ENCODE results near the gene FAM83G. TPM values are rescaled to one million over a fixed set of nuclear protein-coding genes. Genes with fewer than 3 reads are reported as not detected.

Gene FAM83G
- total RNA-seq, 4 donors from 2014 or later = 3.7 to 16.7 (median 11.8) TPM

DNA sequence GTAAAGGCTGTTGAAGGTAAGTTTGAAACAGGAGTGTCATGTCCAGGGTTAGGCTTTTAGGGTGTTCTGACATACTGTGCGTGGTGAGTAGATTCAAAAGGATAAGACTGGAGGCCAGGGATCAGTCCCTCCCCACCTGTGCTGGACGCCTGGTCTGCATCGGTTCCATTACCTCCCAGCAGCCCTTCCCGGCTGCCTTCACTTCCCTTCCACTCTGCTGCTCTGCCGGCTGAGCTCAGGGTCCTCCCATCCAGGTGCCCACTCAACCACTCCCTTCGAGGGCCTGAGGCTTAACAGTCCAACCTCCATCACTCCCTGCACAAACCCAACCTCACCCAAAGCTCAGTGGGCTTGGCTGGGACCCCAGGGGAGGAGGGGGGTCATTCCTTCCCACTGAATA lies 56.7 kb downstream of the FAM83G start:
- no peak for TF ChIP-seq POLR2A (IDR thresholded peaks at IDR 0.05; ENCODE audit: low read depth)
- TF ChIP-seq EP300 (IDR thresholded peaks at IDR 0.05) = no peak
- TF ChIP-seq, protein P1, sequence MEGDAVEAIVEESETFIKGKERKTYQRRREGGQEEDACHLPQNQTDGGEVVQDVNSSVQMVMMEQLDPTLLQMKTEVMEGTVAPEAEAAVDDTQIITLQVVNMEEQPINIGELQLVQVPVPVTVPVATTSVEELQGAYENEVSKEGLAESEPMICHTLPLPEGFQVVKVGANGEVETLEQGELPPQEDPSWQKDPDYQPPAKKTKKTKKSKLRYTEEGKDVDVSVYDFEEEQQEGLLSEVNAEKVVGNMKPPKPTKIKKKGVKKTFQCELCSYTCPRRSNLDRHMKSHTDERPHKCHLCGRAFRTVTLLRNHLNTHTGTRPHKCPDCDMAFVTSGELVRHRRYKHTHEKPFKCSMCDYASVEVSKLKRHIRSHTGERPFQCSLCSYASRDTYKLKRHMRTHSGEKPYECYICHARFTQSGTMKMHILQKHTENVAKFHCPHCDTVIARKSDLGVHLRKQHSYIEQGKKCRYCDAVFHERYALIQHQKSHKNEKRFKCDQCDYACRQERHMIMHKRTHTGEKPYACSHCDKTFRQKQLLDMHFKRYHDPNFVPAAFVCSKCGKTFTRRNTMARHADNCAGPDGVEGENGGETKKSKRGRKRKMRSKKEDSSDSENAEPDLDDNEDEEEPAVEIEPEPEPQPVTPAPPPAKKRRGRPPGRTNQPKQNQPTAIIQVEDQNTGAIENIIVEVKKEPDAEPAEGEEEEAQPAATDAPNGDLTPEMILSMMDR (IDR thresholded peaks at IDR 0.05) = no peak
- no peak for TF ChIP-seq POLR2AphosphoS5 (IDR thresholded peaks at IDR 0.05)
- intact Hi-C loops (cut with DNase I) = no loop called here
- Histone ChIP-seq H3K36me3 (no peaks in the 10 kb centered on the region), H3K27me3 (peaks cover 0 to 8% (median 3%) of the 10 kb centered on the region in 4 donors), H3K4me1 (peaks cover 0 to 3% (median 0%) of the 10 kb centered on the region in 4 donors), H3K27ac (replicated peaks in 1 of 4) (no peak overlapping the region), H3K4me3 (no peak overlapping the region), H3K9me3 (no peaks in the 10 kb centered on the region)
- no peak for DNase-seq (ENCODE audit: extremely low spot score)
- 90% methylated on average over 6 of the region's 6 CpGs for WGBS

DNA sequence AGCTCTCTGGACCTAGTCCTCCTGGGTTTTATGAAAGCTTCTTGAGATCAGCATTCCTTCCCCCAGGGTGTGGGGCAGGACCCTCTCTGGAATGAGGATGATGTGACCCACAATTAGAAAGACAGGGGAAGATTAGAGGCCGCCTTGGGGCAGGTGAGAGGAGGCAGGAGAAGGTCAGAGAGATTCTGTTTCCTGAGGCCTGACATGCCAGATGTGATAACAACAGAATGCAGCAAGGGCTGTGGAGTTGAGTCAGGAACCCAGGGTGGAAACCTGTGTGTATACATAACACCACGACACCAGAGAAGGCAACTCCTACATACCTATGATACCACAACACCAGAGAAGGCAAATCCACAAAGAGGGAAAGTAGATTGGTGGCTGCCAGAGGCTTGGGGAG lies 58.0 kb downstream of the FAM83G start:
- intact Hi-C loops (cut with DNase I) = no loop called here
- no peak for DNase-seq (ENCODE audit: extremely low spot score)
- H3K36me3 ChIP-seq = no peaks in the 10 kb centered on the region
- H3K4me1 ChIP-seq = peaks cover 0 to 3% (median 0%) of the 10 kb centered on the region in 4 donors
- TF ChIP-seq POLR2A (IDR thresholded peaks at IDR 0.05; ENCODE audit: low read depth) (no peak), POLR2AphosphoS5 (IDR thresholded peaks at IDR 0.05) (no peak), EP300 (IDR thresholded peaks at IDR 0.05) (no peak)
- TF ChIP-seq, protein P1 (IDR thresholded peaks at IDR 0.05) = no peak
- H3K27me3 ChIP-seq = peaks cover 0 to 8% (median 3%) of the 10 kb centered on the region in 4 donors
- no peak overlapping the region for H3K27ac ChIP-seq (replicated peaks in 1 of 4)
- 62% methylated on average over 2 of the region's 2 CpGs for WGBS
- no peaks in the 10 kb centered on the region for H3K9me3 ChIP-seq
- H3K4me3 ChIP-seq = no peak overlapping the region

DNA sequence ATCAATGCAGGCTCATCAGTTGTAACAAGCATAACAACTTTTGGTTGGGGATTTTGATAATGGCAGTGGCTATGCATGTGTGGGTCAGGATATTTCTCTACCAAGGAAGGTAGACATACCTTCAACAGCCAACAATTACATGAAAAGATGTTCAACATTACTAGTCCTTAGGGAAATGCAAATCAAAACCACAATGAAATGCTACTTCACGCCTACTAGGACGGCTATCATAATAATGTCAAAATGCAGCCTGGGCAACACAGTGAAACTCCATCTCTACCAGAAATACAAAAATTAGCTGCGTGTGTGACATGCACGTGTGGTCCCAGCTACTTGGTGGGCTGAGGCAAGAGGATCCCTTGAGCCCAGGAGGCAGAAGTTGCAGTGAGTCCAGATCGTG lies 59.9 kb downstream of the FAM83G start:
- Histone ChIP-seq H3K27me3 (peaks cover 0 to 8% (median 3%) of the 10 kb centered on the region in 4 donors), H3K9me3 (no peaks in the 10 kb centered on the region), H3K27ac (replicated peaks in 1 of 4) (no peak overlapping the region), H3K36me3 (no peaks in the 10 kb centered on the region), H3K4me3 (no peak overlapping the region), H3K4me1 (no peaks in the 10 kb centered on the region)
- intact Hi-C loops (cut with DNase I) = no loop called here
- DNase-seq (ENCODE audit: extremely low spot score) = no peak
- TF ChIP-seq, protein P1 (IDR thresholded peaks at IDR 0.05) = no peak
- TF ChIP-seq POLR2A (IDR thresholded peaks at IDR 0.05; ENCODE audit: low read depth) = no peak
- no peak for TF ChIP-seq EP300 (IDR thresholded peaks at IDR 0.05)
- TF ChIP-seq POLR2AphosphoS5 (IDR thresholded peaks at IDR 0.05) = no peak
- WGBS = 85% methylated on average over 5 of the region's 5 CpGs

DNA sequence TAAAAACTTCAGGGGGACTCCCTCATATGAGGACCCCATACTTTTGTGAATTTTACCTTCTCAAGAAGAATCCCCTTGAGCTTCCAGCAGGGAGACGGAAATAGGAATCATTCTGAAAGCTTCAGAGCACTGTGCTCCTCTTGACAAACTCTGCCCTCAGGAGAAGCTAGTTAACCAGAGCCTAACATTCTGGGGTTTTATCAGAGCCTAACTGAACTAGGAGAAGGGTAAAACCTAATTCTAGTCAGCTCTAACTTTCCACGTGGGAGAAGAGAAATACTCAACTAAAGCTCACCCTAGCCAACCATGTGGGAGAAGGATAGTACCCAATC lies 65.9 kb downstream of the FAM83G start:
- Histone ChIP-seq H3K4me1 (no peaks in the 10 kb centered on the region), H3K27me3 (peaks cover 0 to 4% (median 0%) of the 10 kb centered on the region in 4 donors), H3K27ac (replicated peaks in 1 of 4) (no peak overlapping the region), H3K4me3 (no peak overlapping the region), H3K36me3 (no peaks in the 10 kb centered on the region), H3K9me3 (no peaks in the 10 kb centered on the region)
- DNase-seq (ENCODE audit: extremely low spot score) = no peak
- intact Hi-C loops (cut with DNase I) = no loop called here
- TF ChIP-seq EP300 (IDR thresholded peaks at IDR 0.05) = no peak
- TF ChIP-seq POLR2AphosphoS5 (IDR thresholded peaks at IDR 0.05) = no peak
- TF ChIP-seq, protein P1 (IDR thresholded peaks at IDR 0.05) = no peak
- no peak for TF ChIP-seq POLR2A (IDR thresholded peaks at IDR 0.05; ENCODE audit: low read depth)
- WGBS = 80% methylated on average over 2 of the region's 2 CpGs

DNA sequence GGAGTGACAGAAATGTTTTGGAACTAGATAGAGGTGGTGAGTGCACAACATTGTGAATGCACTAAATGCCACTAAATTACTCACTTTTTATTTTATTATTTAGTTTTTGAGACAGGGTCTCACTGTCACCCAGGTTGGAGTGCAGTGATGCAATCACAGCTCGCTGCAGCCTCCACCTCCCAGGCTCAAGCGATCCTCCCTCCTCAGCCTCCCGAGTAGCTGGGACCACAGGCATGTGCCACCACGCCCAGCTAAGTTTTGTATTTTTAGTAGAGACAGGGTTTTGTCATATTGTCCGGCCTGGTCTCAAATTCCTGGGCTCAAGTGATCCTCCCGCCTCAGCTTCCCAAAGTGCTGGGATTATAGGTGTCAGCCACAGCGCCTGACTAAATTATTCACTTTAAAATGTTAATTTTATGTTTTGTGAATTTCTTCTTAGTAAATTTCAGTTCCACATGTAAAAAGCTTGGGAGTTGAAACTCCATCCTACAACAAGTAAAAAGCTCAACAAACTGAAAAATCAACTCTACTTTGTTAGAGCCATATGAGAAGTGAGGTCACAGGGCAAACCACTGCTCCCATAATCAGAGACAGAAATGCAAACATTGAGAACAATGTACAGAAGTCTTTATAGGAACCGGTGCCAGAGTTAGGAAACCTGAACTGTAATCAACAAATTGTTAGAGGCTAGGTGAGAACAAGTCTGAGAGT lies 66.4 kb downstream of the FAM83G start:
- WGBS = 86% methylated on average over 8 of the region's 8 CpGs
- intact Hi-C loops (cut with DNase I) = no loop called here
- Histone ChIP-seq H3K9me3 (no peaks in the 10 kb centered on the region), H3K27ac (replicated peaks in 1 of 4) (no peak overlapping the region), H3K36me3 (no peaks in the 10 kb centered on the region), H3K4me1 (no peaks in the 10 kb centered on the region), H3K27me3 (no peaks in the 10 kb centered on the region), H3K4me3 (no peak overlapping the region)
- TF ChIP-seq EP300 (IDR thresholded peaks at IDR 0.05) (no peak), POLR2A (IDR thresholded peaks at IDR 0.05; ENCODE audit: low read depth) (no peak), POLR2AphosphoS5 (IDR thresholded peaks at IDR 0.05) (no peak)
- TF ChIP-seq, protein P1 (IDR thresholded peaks at IDR 0.05) = no peak
- DNase-seq (ENCODE audit: extremely low spot score) = no peak
